Esophagus muscularis mucosa (tissue), 4 donors: Measurements from ENCODE around the gene ADAM10. TPM values are rescaled to one million over a fixed set of nuclear protein-coding genes. Genes with fewer than 3 reads are reported as not detected.

Source experiments
- DNase-seq: peaks from one replicate; pipeline ENCODE4 v3.0.0-alpha.2; 2017; ENCODE audit errors: extremely low spot score
- H3K27ac ChIP-seq, 4 donors: fragments of 200-600 bp; sonication (generic); replicated peaks in 1 of 4; 1 replicate in 3 of 4; 2 replicates in 1 of 4; pipeline ENCODE4 v1.5.1; 2016 to 2019; ENCODE audit warnings: mild to moderate bottlenecking in 1 of 4
- H3K27me3 ChIP-seq, 4 donors: fragments of 200-600 bp; sonication (generic); one replicate each; pipeline versions ENCODE4 v1.5.1 to v1.6.0; 2016 to 2019
- H3K36me3 ChIP-seq, 4 donors: fragments of 200-600 bp; sonication (generic); one replicate each; pipeline ENCODE4 v1.5.1; 2016 to 2019
- H3K4me1 ChIP-seq, 4 donors: fragments of 200-600 bp; sonication (generic); one replicate each; pipeline ENCODE4 v1.5.1; 2016 to 2019
- H3K4me3 ChIP-seq, 4 donors: fragments of 200-600 bp; sonication (generic); 1 replicate in 2 of 4; 2 replicates in 2 of 4; pipeline ENCODE4 v1.5.1; 2016 to 2019; ENCODE audit warnings: mild to moderate bottlenecking in 4 of 4, moderate library complexity in 1 of 4
- H3K9me3 ChIP-seq, 4 donors: fragments of 200-600 bp; sonication (generic); 1 replicate in 3 of 4; 2 replicates in 1 of 4; pipeline ENCODE4 v1.5.1; 2016 to 2019
- EP300 ChIP-seq: sonication (generic); formaldehyde crosslinking; IDR thresholded peaks from one replicate; pipeline ENCODE4 v1.6.1; 2017; ENCODE audit warnings: antibody characterized with exemption
- POLR2A ChIP-seq: fragments of 450-650 bp; IDR thresholded peaks from one replicate; pipeline ENCODE4 v1.6.1; 2017; ENCODE audit warnings: antibody characterized with exemption, moderate library complexity, mild to moderate bottlenecking, low read depth
- POLR2AphosphoS5 ChIP-seq, 2 donors: sonication (generic); formaldehyde crosslinking; IDR thresholded peaks; one replicate each; pipeline ENCODE4 v1.6.1; 2017; ENCODE audit warnings: antibody characterized with exemption in 2 of 2
- WGBS: methylation state at CpG from one replicate; pipeline ENCODE4 v1.1.5; 2018; 5-methylcytosine and 5-hydroxymethylcytosine counted together
- intact Hi-C: fragments of 100-400 bp; cut with DNase I; formaldehyde crosslinking; loops from one replicate; pipeline ENCODE4 v1.15.1; 2023
- total RNA-seq, 4 donors: library from RNA; depleted of rRNA; stranded (reverse); fragments of >200 nt; gene quantifications; one replicate each; pipeline versions ENCODE4 v1.1.0 to v1.2.1, GENCODE V29; 2016
- TF ChIP-seq, protein P1 (sequence below), 3 experiments: fragments of 200-600 bp in 2 of 3; fragments of 450-650 bp in 1 of 3; sonication (generic) in 2 of 3; IDR thresholded peaks; one replicate each; pipeline ENCODE4 v1.5.1; 2017 to 2019; ENCODE audit warnings: antibody characterized with exemption in 3 of 3, mild to moderate bottlenecking in 2 of 3, moderate library complexity in 1 of 3

Gene ADAM10
- total RNA-seq, 4 donors from 2014 or later = 43.8 to 58.8 (median 48.5) TPM

DNA sequence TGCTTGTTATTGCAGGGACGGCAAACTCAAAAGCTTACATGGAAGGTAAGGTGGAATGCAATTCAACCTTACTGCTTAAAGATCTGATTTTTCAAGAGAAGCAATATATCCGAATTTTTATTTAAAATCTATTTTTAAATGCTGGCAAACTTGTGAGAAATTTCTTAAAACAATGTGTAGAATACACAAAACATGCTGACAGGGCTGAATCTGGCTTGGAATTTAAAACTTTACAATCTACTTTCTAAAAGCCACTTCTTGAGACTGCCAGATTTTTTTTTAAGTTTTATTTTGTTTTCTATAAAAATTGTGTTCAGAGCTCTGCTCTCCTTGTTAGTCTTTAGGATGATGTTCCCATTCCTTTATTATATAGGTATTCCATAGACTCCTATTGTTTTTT lies 146.7 kb downstream of the ADAM10 start:
- WGBS = 80% methylated on average over 2 of the region's 2 CpGs
- TF ChIP-seq POLR2AphosphoS5 (IDR thresholded peaks at IDR 0.05) (no peak), POLR2A (no peak), EP300 (no peak)
- TF ChIP-seq, protein P1, sequence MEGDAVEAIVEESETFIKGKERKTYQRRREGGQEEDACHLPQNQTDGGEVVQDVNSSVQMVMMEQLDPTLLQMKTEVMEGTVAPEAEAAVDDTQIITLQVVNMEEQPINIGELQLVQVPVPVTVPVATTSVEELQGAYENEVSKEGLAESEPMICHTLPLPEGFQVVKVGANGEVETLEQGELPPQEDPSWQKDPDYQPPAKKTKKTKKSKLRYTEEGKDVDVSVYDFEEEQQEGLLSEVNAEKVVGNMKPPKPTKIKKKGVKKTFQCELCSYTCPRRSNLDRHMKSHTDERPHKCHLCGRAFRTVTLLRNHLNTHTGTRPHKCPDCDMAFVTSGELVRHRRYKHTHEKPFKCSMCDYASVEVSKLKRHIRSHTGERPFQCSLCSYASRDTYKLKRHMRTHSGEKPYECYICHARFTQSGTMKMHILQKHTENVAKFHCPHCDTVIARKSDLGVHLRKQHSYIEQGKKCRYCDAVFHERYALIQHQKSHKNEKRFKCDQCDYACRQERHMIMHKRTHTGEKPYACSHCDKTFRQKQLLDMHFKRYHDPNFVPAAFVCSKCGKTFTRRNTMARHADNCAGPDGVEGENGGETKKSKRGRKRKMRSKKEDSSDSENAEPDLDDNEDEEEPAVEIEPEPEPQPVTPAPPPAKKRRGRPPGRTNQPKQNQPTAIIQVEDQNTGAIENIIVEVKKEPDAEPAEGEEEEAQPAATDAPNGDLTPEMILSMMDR (IDR thresholded peaks at IDR 0.05) = no peak
- Histone ChIP-seq H3K9me3 (no peaks in the 10 kb centered on the region), H3K27me3 (no peaks in the 10 kb centered on the region), H3K4me3 (no peak overlapping the region), H3K36me3 (peaks cover 0 to 51% (median 10%) of the 10 kb centered on the region in 4 donors), H3K27ac (no peak overlapping the region), H3K4me1 (no peaks in the 10 kb centered on the region)
- intact Hi-C loops = no loop called here
- DNase-seq = no peak

DNA sequence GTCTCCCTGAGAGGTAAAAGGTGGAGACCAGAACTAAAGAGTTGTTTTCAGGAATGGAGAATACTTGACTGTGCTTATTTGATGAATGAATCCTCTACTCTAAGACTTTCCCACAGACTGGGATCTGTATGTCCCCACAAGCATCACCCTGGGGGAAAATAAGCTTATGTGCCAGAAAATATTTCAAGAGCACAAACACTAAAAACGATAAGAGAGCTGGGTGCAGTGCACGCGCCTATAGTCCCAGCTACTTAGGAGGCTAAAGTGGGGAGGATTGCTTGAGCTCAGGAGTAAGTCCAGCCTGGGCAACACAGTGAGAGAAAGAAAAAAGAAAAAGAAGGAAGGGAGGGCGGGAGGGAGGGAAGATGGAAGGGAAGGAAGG lies 150.7 kb downstream of the ADAM10 start:
- no peak for DNase-seq
- H3K4me1 ChIP-seq = no peaks in the 10 kb centered on the region
- H3K9me3 ChIP-seq = no peaks in the 10 kb centered on the region
- intact Hi-C loops = no loop called here
- H3K4me3 ChIP-seq = no peak overlapping the region
- TF ChIP-seq EP300 (no peak), POLR2AphosphoS5 (IDR thresholded peaks at IDR 0.05) (no peak), POLR2A (no peak)
- TF ChIP-seq, protein P1 (IDR thresholded peaks at IDR 0.05) = no peak
- H3K27me3 ChIP-seq = no peaks in the 10 kb centered on the region
- WGBS = 97% methylated on average over 4 of the region's 4 CpGs
- peaks cover 0 to 47% (median 7%) of the 10 kb centered on the region in 4 donors for H3K36me3 ChIP-seq
- no peak overlapping the region for H3K27ac ChIP-seq

DNA sequence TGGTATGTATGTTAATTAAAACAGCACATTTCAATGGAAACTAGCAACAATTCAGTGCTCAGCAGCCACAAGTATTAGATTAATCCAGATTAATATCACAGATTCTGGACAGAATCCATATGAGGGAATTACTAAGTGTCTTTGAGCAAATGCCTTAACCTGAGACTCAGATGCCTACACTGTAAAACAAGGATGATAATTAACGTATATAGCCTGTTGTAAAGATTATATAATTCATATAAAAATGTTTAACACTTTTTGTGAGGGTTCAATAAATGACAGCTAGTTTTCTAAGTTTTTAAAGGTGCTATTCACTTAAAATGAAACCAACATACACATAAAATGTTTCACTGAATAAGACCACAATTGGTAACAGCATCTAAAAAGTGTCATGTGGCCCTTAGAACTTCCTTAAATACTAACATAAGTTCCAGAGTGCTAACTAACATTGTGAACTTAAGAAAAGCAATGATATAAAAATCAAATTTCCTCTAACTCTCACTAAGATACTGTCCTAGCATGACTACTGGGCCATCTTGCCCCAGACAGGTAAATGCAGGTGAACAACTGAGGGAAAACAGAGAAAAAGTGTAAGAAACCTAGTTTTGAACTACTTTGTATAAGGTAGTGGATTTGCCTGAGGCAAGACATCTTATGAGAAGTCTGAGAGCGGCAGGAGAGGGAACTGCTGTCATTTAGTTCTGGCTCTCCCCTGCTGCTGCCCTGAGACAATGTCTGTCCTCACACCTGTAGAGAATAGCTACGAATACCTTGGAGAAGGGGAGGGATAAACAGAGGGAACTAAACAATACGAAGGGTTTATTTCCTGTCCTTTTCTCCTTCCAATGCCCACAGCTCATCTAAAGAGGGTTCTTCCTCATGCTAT lies 151.3 kb downstream of the ADAM10 start:
- H3K4me1 ChIP-seq = no peaks in the 10 kb centered on the region
- no peak overlapping the region for H3K27ac ChIP-seq
- WGBS = 97% methylated on average over 4 of the region's 4 CpGs
- peaks cover 0 to 48% (median 9%) of the 10 kb centered on the region in 4 donors for H3K36me3 ChIP-seq
- H3K27me3 ChIP-seq = no peaks in the 10 kb centered on the region
- DNase-seq = no peak
- TF ChIP-seq EP300 (no peak), POLR2A (no peak), POLR2AphosphoS5 (IDR thresholded peaks at IDR 0.05) (no peak)
- TF ChIP-seq, protein P1 (IDR thresholded peaks at IDR 0.05) = no peak
- H3K4me3 ChIP-seq = no peak overlapping the region
- no peaks in the 10 kb centered on the region for H3K9me3 ChIP-seq
- intact Hi-C loops = no loop called here

DNA sequence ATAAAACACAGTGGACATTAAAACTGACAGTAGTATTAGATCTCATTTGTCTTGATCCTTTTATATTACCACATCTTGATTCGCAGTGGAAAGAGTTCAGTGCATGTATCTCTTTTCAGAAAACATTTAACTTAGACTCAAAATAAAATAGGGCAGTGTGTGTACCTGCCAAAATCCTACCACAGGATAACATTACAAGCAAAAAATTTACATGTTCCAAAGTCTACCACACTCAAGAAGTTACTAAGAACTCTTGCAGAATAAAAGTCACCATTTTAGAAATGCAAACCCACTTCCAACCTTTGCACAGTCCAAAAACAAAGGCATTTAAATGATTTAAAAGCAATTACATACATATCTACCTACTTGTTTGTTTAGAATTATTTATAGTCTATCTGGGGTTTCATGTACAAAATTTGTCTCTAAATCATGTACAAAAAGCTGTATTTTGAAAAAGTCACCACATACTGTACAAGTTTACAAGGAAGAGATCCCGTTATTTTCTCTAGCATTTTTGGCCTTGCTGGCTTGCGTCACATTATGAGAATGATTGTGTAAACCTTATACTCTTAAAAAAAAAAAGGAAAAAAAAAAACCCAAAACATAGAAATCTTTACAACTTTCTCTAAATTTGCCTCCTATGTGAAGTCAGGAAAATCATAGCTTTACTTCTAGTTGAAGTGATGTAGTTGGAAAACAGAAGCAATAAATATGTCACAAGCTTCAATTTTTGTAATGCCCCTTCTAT lies 153.8 kb downstream of the ADAM10 start:
- peaks cover 0 to 29% (median 7%) of the 10 kb centered on the region in 4 donors for H3K36me3 ChIP-seq
- no peak for DNase-seq
- no peak for TF ChIP-seq EP300
- TF ChIP-seq, protein P1 (IDR thresholded peaks at IDR 0.05) = no peak
- no peak for TF ChIP-seq POLR2A
- H3K4me3 ChIP-seq = no peak overlapping the region
- H3K27ac ChIP-seq = no peak overlapping the region
- no peaks in the 10 kb centered on the region for H3K4me1 ChIP-seq
- intact Hi-C loops = no loop called here
- no peaks in the 10 kb centered on the region for H3K9me3 ChIP-seq
- H3K27me3 ChIP-seq = no peaks in the 10 kb centered on the region
- 93% methylated on average over 3 of the region's 3 CpGs for WGBS
